HEK293T (cell line): ENCODE results near the gene MSMP.

Experiments used
- CTCF ChIA-PET: fragments of 350-600 bp; formaldehyde crosslinking; extraction: SDS; loops from one replicate; lab custom pipeline; 2021; ENCODE audit warnings: antibody characterized with exemption, inconsistent platforms; lab: Yijun Ruan, JAX
- POLR2A ChIA-PET: fragments of 350-600 bp; formaldehyde crosslinking; extraction: SDS; loops from one replicate; lab custom pipeline; 2020; ENCODE audit warnings: antibody characterized with exemption, inconsistent platforms; lab: Yijun Ruan, JAX
- DNase-seq: peaks from one replicate; pipeline ENCODE4 v3.0.0; 2012; ENCODE audit warnings: mixed read lengths; ENCODE audit errors: extremely low spot score
- ARNT ChIP-seq: fragments of 450-650 bp; IDR thresholded peaks from 2 replicates; pipeline ENCODE4 v1.6.1; 2017; ENCODE audit warnings: mild to moderate bottlenecking
- BHLHE40 ChIP-seq: fragments of 450-650 bp; IDR thresholded peaks from 2 replicates; pipeline ENCODE4 v1.6.1; 2016; ENCODE audit warnings: mild to moderate bottlenecking, moderate library complexity, borderline replicate concordance
- CTBP1 ChIP-seq: fragments of 450-650 bp; IDR thresholded peaks from 2 replicates; pipeline ENCODE4 v1.6.1; 2016; ENCODE audit warnings: borderline replicate concordance
- ELF4 ChIP-seq: fragments of 450-650 bp; IDR thresholded peaks from 2 replicates; pipeline ENCODE4 v1.6.1; 2017; ENCODE audit warnings: antibody characterized with exemption
- FOXA1 ChIP-seq: fragments of 450-650 bp; IDR thresholded peaks from 2 replicates; pipeline ENCODE4 v1.6.1; 2016; ENCODE audit warnings: mild to moderate bottlenecking
- FOXK2 ChIP-seq: fragments of 450-650 bp; IDR thresholded peaks from 2 replicates; pipeline ENCODE4 v1.6.1; 2016; ENCODE audit warnings: mild to moderate bottlenecking
- FOXM1 ChIP-seq: fragments of 450-650 bp; IDR thresholded peaks from 2 replicates; pipeline ENCODE4 v1.6.1; 2017; ENCODE audit warnings: mild to moderate bottlenecking, borderline replicate concordance
- HDGF ChIP-seq: fragments of 450-650 bp; IDR thresholded peaks from 2 replicates; pipeline ENCODE4 v1.6.1; 2017; ENCODE audit warnings: antibody characterized with exemption, borderline replicate concordance
- L3MBTL2 ChIP-seq: fragments of 450-650 bp; conservative IDR thresholded peaks from 2 replicates; pipeline ENCODE4 v1.6.1; 2016; ENCODE audit warnings: mild to moderate bottlenecking
- LEF1 ChIP-seq: fragments of 450-650 bp; IDR thresholded peaks from 2 replicates; pipeline ENCODE4 v1.6.1; 2017; ENCODE audit warnings: mild to moderate bottlenecking, borderline replicate concordance
- NFRKB ChIP-seq: fragments of 450-650 bp; IDR thresholded peaks from 2 replicates; pipeline ENCODE4 v1.6.1; 2016; ENCODE audit warnings: mild to moderate bottlenecking, moderate library complexity
- SP1 ChIP-seq: fragments of 450-650 bp; IDR thresholded peaks from 2 replicates; pipeline ENCODE4 v1.6.1; 2017
- SUZ12 ChIP-seq: fragments of 450-650 bp; IDR thresholded peaks from 2 replicates; pipeline ENCODE4 v1.6.1; 2016; ENCODE audit warnings: mild to moderate bottlenecking
- TARDBP ChIP-seq: fragments of 450-650 bp; IDR thresholded peaks from 2 replicates; pipeline ENCODE4 v1.6.1; 2016
- ZNF384 ChIP-seq: fragments of 450-650 bp; IDR thresholded peaks from 2 replicates; pipeline ENCODE4 v1.6.1; 2016
- TF ChIP-seq, protein P1 (sequence below): fragments of 450-650 bp; IDR thresholded peaks from 2 replicates; pipeline ENCODE4 v1.6.1; 2016

Gene MSMP

DNA sequence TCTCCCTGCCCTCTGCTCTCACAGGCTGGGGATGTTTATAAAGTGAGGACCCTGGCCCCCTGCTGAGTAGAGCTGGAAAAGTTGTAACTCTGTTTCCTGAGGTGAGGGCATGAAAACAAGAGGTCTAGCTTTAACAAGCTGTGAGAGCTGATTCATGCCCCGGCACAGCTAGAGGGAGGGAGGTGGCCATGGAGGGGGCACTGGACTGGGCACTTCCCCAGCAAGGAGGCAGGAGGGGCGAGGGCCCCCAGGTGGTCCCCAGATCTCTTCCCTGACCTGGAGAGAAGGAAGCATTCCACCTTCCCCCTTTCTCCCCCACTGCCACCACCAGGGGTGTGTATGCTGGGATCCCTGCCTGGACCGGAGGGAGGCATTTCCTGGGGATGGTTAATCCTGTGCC is at the start of gene MSMP:
Gene MSMP, minus strand, starts transcription at position 13 of the 400 bp plus-strand sequence. CDS start 147 bp downstream, outside the sequence.
- no peak for TF ChIP-seq SP1
- TF ChIP-seq L3MBTL2, result no peak
- TF ChIP-seq, protein P1, sequence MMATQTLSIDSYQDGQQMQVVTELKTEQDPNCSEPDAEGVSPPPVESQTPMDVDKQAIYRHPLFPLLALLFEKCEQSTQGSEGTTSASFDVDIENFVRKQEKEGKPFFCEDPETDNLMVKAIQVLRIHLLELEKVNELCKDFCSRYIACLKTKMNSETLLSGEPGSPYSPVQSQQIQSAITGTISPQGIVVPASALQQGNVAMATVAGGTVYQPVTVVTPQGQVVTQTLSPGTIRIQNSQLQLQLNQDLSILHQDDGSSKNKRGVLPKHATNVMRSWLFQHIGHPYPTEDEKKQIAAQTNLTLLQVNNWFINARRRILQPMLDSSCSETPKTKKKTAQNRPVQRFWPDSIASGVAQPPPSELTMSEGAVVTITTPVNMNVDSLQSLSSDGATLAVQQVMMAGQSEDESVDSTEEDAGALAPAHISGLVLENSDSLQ, result no peak
- no peak for TF ChIP-seq FOXA1
- no peak for TF ChIP-seq ZNF384
- TF ChIP-seq HDGF, result no peak
- no peak for TF ChIP-seq NFRKB
- no peak for TF ChIP-seq CTBP1
- TF ChIP-seq SUZ12, result no peak
- no peak for TF ChIP-seq FOXK2
- ChIA-PET CTCF (no interaction called here), POLR2A (no interaction called here)
- no peak for DNase-seq

DNA sequence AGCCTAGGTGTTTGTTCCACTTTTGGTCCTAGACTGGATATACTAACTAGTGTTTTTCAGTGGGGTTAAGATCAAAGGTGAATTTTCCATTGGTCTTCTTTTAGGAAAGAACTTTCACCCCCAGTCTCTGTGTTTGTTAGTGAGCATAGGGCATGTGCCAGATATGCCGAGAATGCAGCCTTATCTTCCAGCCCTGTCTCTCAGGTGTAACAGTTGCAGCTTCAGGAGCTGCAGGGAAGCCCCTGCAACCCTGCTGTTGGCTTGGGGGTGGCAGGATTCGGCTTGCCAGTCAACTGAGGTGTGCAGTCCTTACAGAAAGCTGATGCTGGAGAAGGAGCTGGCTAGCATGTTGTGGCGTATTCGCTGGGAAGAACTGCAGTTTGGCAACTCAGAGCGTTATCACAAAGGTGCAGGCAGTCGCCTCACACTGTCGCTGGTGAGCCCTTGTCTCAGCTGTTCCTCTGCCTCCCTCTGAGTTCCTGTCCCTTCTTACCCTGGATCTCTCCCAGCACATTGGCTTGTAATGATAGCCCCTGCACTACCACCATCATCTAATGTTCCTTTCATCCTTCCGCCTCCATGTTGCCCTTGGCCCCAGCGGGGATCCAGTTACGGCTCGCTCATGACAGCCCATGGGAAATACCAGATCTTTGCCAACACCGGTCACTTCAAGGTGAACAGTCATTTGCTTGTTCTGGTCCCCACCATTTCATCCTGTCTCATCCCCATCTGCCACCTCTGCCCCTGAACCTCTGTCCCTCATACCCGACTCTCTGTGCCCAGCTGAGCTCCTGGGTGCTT is 47.5 kb upstream of the MSMP start:
- no peak for DNase-seq
- TF ChIP-seq SUZ12, result no peak
- TF ChIP-seq NFRKB, result no peak
- no peak for TF ChIP-seq LEF1
- TF ChIP-seq ARNT, result no peak
- TF ChIP-seq L3MBTL2, result no peak
- TF ChIP-seq FOXK2, result no peak
- TF ChIP-seq ZNF384, result no peak
- TF ChIP-seq, protein P1, result no peak
- TF ChIP-seq FOXM1, result no peak
- no peak for TF ChIP-seq HDGF
- no peak for TF ChIP-seq BHLHE40
- TF ChIP-seq CTBP1, result no peak
- TF ChIP-seq FOXA1, result no peak
- no peak for TF ChIP-seq ELF4
- TF ChIP-seq TARDBP, result no peak
- TF ChIP-seq SP1, result no peak
- ChIA-PET POLR2A (no interaction called here), CTCF (no interaction called here)

DNA sequence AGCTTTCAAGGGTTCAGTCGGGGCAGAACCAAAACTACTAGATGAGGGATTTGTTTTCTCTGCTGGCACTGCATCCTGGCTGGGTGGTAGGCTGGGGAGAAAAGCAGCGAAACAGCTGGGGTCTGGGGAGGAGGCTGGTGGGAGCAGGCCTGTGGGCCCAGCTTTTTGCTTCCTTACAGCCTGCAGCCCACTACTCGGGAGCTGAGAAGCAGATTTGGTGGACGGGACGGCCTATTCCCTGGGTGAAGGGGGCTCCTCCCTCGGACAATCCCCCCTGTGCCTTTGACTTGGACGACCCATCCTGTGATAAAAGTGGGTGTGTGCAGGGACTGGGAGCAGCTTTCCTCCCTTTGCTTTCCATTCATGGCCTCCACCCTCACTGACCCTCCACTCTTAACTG is 46.5 kb upstream of the MSMP start:
- POLR2A ChIA-PET, result no interaction called here
- CTCF ChIA-PET, result no interaction called here
- no peak for DNase-seq
- no peak for TF ChIP-seq BHLHE40
- no peak for TF ChIP-seq LEF1
- no peak for TF ChIP-seq ARNT
- no peak for TF ChIP-seq SUZ12
- TF ChIP-seq ZNF384, result no peak
- TF ChIP-seq HDGF, result no peak
- no peak for TF ChIP-seq FOXK2
- TF ChIP-seq NFRKB, result no peak
- TF ChIP-seq CTBP1, result no peak
- no peak for TF ChIP-seq SP1
- TF ChIP-seq, protein P1, result no peak
- no peak for TF ChIP-seq FOXA1
- no peak for TF ChIP-seq ELF4
- TF ChIP-seq L3MBTL2, result no peak
- no peak for TF ChIP-seq TARDBP
- no peak for TF ChIP-seq FOXM1

- no peak for DNase-seq
- CTCF ChIA-PET, result interaction anchor here (0.6 kb wide), 1 partner anchor 40 kb away, joined by 3 read pairs; no protein-coding TSS in a partner anchor
Observed at GRCh38 chr9:35798658-35799374, 44.7 kb upstream of the MSMP start.

More at GRCh38 chr9:35798658-35799374, 44.7 kb upstream of the MSMP start:
- TF ChIP-seq CTBP1 (no peak), SP1 (no peak), TARDBP (no peak), ARNT (no peak)
- TF ChIP-seq, protein P1, result no peak
- POLR2A ChIA-PET, result no interaction called here
